Progenitor cell of endocrine pancreas (in vitro differentiated cells): ENCODE data around the gene FAM111A. TPM values are rescaled to one million over a fixed set of nuclear protein-coding genes. Genes with fewer than 3 reads are reported as not detected.

ENCODE experiments used
- DNase-seq: peaks from one replicate; pipeline ENCODE4 v3.0.0; 2021; ENCODE audit warnings: low spot score; ENCODE audit not compliant: unreplicated experiment
- H3K27ac Mint-ChIP-seq: 2 replicates; pipeline ENCODE4 v1.8.0; 2021; ENCODE audit warnings: mild to moderate bottlenecking, moderate library complexity, mixed read lengths
- H3K27me3 Mint-ChIP-seq: 2 replicates; pipeline ENCODE4 v1.8.0; 2021; ENCODE audit warnings: mixed read lengths
- H3K36me3 Mint-ChIP-seq: 2 replicates; pipeline ENCODE4 v1.8.0; 2022; ENCODE audit warnings: mixed read lengths; ENCODE audit not compliant: insufficient read depth
- H3K4me1 Mint-ChIP-seq: 2 replicates; pipeline ENCODE4 v1.8.0; 2021; ENCODE audit warnings: low read depth, mixed read lengths
- H3K4me3 Mint-ChIP-seq: 2 replicates; pipeline ENCODE4 v1.8.0; 2021; ENCODE audit warnings: low read depth, mild to moderate bottlenecking, moderate library complexity, mixed read lengths
- H3K9me3 Mint-ChIP-seq: 2 replicates; pipeline ENCODE4 v1.8.0; 2021; ENCODE audit warnings: low read depth, mixed read lengths
- total RNA-seq: library from RNA; stranded (reverse); gene quantifications from 2 replicates; pipeline ENCODE4 v1.2.1, GENCODE V29; 2021
- TF ChIP-seq, protein P1 (sequence below): fragments of 200-600 bp; sonication (generic); IDR thresholded peaks from one replicate; pipeline ENCODE4 v1.5.0; 2021; ENCODE audit warnings: antibody characterized with exemption, mild to moderate bottlenecking; ENCODE audit not compliant: unreplicated experiment

FAM111A gene
- total RNA-seq, 1 donor from 2014 or later, result 56.9 TPM

DNA sequence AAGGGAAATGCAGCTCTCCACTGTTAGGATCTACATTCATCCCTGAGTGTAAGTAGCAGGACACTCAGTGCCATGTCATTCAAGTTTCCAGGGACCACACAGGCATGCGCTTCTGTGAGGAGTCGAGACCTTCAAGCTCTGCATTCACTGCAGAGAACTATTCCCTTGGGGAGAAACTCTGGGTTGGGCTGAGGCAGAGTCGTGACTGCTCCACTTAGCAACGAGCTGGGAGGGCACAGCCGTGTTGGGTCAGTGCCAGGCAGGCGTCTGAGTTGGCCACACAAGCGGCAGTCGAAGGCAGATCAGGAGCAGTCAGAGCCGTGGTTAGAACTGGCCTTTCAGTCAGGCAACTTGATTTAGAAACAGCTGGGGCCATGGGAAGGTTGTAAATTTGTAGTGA is 55.3 kb downstream of the FAM111A start:
- H3K36me3 Mint-ChIP-seq, result peaks cover 51% of the 10 kb centered on the region
- no peaks in the 10 kb centered on the region for H3K27me3 Mint-ChIP-seq
- H3K4me3 Mint-ChIP-seq, result no peak overlapping the region
- no peak overlapping the region for H3K27ac Mint-ChIP-seq
- H3K9me3 Mint-ChIP-seq, result no peaks in the 10 kb centered on the region
- no peak for DNase-seq
- TF ChIP-seq, protein P1, sequence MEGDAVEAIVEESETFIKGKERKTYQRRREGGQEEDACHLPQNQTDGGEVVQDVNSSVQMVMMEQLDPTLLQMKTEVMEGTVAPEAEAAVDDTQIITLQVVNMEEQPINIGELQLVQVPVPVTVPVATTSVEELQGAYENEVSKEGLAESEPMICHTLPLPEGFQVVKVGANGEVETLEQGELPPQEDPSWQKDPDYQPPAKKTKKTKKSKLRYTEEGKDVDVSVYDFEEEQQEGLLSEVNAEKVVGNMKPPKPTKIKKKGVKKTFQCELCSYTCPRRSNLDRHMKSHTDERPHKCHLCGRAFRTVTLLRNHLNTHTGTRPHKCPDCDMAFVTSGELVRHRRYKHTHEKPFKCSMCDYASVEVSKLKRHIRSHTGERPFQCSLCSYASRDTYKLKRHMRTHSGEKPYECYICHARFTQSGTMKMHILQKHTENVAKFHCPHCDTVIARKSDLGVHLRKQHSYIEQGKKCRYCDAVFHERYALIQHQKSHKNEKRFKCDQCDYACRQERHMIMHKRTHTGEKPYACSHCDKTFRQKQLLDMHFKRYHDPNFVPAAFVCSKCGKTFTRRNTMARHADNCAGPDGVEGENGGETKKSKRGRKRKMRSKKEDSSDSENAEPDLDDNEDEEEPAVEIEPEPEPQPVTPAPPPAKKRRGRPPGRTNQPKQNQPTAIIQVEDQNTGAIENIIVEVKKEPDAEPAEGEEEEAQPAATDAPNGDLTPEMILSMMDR, result no peak
- H3K4me1 Mint-ChIP-seq, result no peaks in the 10 kb centered on the region

DNA sequence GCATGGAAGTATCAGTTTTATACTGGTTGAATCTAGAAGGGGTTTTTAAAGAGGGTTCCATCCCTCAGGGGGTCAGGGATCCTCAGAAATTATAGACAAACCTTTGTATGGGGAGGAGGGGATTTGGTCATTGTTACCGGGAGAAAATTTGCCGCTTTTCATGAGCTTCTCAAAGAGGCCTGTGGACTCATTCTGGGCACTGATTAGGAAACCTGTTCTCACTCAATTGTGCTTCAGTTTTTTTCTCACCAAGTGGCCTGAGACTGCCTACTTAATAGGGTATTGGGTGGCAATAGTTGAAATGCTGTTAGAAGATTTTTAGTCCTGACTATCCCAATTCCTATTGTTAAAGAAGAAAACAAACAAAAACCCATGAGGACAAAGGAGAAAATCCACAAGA is 56.1 kb downstream of the FAM111A start:
- Mint-ChIP-seq H3K27me3 (no peaks in the 10 kb centered on the region), H3K4me1 (no peaks in the 10 kb centered on the region), H3K4me3 (no peak overlapping the region), H3K9me3 (no peaks in the 10 kb centered on the region), H3K36me3 (peaks cover 46% of the 10 kb centered on the region), H3K27ac (peak overlapping the region; percentile 7)
- no peak for DNase-seq
- TF ChIP-seq, protein P1, result no peak

DNA sequence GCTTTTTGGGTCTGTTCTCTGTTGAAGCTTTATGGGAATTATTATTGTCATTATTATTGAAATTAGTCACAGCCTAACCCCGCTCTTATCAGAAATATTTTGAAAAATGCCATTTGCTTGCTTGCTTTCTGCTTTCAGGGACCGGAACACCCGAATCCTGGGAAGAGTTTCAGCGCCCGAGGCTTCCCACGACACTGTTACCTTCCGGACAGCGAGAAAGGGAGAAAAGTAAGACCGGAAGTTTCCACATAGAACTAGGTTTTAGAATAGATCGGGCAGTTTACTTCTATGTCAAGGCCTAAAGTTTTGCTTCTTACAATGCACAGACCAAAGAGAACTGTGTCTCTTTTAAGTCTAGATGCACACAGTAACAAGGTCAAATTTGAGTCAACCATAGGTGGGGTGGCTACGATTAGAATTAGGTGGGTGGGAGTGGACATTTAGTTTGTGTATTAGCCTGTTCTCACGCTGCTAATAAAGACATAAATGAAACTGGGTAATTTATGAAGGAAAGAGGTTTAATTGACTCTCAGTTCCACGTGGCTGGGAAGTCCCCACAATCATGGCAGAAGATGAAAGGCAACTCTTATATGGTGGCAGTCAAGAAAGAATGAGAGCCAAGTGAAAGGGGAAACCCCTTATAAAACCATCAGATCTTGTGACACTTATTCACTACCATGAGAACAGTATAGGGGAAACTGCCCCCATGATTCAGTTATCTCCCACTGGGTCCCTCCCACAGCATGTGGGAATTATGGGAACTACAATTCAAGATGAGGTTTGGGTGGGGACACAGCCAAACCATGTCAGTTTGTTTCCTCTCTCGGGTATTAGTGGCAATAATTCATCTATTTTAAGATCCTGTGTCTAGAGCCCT is 57.1 kb downstream of the FAM111A start:
- TF ChIP-seq, protein P1, result no peak
- no peak for DNase-seq
- H3K9me3 Mint-ChIP-seq, result no peaks in the 10 kb centered on the region
- no peaks in the 10 kb centered on the region for H3K27me3 Mint-ChIP-seq
- H3K36me3 Mint-ChIP-seq, result peaks cover 44% of the 10 kb centered on the region
- H3K4me3 Mint-ChIP-seq, result no peak overlapping the region
- H3K27ac Mint-ChIP-seq, result peak overlapping the region; percentile 25
- H3K4me1 Mint-ChIP-seq, result no peaks in the 10 kb centered on the region

DNA sequence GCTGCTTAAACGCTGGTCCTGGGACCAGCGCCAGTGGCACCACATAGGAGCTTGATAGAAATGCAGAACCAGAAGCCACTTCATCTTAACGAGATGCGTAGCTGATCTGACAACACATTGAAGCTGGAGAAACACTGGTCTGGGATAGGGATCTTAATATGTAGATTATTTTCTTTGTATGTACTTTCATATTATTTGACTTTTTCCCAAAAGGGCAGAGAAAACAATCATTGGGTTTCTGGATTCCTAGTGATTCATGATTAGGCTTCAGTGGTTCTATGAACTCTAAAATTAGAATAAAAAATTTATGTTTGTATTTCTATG is 57.7 kb downstream of the FAM111A start:
- Mint-ChIP-seq H3K27me3 (no peaks in the 10 kb centered on the region), H3K4me3 (no peak overlapping the region), H3K36me3 (peaks cover 38% of the 10 kb centered on the region), H3K9me3 (no peaks in the 10 kb centered on the region), H3K27ac (no peak overlapping the region), H3K4me1 (no peaks in the 10 kb centered on the region)
- no peak for DNase-seq
- TF ChIP-seq, protein P1, result no peak

DNA sequence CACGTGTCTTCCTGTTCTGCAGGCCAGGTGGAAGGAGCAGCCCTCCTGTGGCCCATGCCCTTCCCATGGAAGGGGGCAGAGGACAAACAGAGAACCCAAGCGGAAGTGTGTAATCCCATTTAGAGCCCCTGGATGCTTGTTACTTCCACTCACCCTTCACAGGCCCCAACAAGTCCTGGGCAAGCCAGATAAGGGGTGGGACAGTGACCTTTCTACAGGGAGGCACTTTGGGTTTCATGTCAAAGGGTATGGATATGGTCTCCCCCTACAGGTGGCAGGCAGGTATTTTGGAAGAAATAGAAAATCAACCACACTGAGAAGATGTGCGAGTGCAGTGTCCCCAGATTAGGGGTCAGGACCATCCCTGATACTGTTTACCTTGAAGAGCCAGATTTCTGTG is 58.7 kb downstream of the FAM111A start:
- DNase-seq, result no peak
- Mint-ChIP-seq H3K36me3 (peaks cover 30% of the 10 kb centered on the region), H3K9me3 (no peaks in the 10 kb centered on the region), H3K4me1 (no peaks in the 10 kb centered on the region), H3K27me3 (no peaks in the 10 kb centered on the region), H3K27ac (peak overlapping the region; percentile 45), H3K4me3 (no peak overlapping the region)
- TF ChIP-seq, protein P1, result peak; percentile 40

Other genes starting within 250 kb of the FAM111A start
- gene GLYATL1, start 203.4 kb upstream of the FAM111A start, total RNA-seq, result 23.6 and 25.3 TPM in 2 replicates
- gene GLYATL1B, start 56.5 kb upstream of the FAM111A start, total RNA-seq, result not detected in 2 replicates
- 13.8 and 14.7 TPM in 2 replicates for gene FAM111B, start 35.6 kb upstream of the FAM111A start, total RNA-seq
- 54.5 and 61.6 TPM in 2 replicates for gene DTX4, start 29.3 kb downstream of the FAM111A start, total RNA-seq
- gene MPEG1, start 70.1 kb downstream of the FAM111A start, total RNA-seq, result not detected in 2 replicates
- gene OR5AN1, start 216.0 kb downstream of the FAM111A start, total RNA-seq, result not detected in 2 replicates